COLO668 (cell line): Measurements from ENCODE around the gene ACVR2A.

ENCODE experiments used
- DNase-seq: peaks from one replicate; lab custom pipeline; 2025; ENCODE audit not compliant: unreplicated experiment; lab: John Stamatoyannopoulos, UW

The ACVR2A gene

DNA sequence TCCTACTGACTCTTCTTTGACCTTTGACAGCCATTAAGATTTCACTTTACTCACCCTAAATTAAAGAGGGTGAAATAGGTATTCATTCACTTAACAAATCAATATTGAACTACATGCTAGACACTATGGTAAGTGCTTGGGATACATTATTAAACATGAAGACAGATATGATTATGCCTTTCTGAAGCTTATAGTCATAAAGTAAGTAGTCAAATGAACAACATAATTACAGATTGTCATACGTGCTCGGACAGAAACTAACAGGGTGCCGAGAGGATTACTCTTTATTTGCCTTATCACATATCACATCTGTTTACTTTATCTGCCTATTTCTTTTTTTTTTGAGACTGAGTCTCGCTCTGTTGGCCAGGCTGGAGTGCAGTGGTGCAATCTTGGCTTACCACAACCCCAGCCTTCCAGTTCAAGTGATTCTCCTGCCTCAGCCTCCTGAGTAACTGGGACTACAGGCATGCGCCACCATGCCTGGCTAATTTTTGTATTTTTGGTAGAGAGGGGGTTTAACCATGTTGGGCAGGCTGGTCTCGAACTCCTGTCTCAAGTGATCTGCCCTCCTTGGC, 9.8 kb downstream of the ACVR2A start:
- no peak for DNase-seq

DNA sequence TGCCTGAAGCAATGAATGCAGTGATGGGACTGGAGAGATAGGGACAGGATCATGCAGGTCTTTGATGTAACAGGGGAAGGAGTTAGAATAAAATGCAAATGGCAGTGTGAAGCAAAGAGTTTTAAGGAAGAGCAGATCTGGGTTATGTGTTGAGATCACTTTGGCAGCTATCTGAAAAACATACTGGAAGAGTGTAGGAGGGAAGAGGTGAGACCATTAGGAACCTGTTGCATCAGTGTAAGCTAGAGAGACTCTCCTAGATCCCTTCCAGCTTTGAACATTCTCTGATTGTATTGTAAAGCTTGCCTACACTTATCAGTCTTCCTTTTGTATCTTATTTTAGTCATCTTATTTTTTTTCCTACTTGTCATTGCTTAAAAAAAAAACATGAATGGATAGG, 10.5 kb downstream of the ACVR2A start:
- DNase-seq: no peak

DNA sequence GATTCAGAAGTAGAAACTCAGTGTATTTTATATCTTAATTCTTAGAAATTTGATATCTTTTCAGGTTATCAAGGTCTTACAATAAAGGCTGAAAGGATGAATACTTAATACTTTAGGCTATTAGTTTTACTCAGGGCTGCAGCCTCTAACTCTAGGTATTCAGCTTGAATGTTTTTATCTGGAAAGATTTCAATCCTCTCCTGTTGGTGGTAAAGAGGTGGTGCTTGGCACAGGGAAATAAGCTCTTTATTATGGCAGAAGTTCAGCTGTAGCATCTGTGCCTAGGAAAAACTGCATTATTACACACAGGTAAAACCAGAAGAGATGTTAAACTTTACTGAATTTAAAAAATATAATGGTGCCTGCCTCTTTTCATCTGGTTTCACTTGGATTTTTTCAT, 11.1 kb downstream of the ACVR2A start:
- DNase-seq: no peak

DNA sequence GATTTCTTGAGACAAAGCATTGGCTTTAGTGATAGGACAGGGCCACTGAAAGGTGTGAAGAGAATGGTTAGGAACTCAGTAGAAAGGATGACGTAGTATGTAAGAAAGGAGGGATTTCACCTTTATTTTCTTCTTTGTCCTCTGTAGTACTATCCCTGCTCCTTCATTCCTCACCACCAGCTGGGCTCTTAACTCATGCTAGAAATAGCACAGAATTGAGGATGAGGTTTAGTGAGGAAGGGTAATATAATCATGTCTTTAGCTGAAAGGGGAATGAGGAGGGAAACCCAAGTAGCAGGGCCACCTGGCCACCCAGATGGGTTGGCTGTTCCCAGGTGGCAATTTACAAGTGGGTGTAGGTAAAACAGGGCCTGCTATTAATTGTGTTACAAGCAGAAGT, 15.2 kb downstream of the ACVR2A start:
- peak; percentile 15 for DNase-seq

DNA sequence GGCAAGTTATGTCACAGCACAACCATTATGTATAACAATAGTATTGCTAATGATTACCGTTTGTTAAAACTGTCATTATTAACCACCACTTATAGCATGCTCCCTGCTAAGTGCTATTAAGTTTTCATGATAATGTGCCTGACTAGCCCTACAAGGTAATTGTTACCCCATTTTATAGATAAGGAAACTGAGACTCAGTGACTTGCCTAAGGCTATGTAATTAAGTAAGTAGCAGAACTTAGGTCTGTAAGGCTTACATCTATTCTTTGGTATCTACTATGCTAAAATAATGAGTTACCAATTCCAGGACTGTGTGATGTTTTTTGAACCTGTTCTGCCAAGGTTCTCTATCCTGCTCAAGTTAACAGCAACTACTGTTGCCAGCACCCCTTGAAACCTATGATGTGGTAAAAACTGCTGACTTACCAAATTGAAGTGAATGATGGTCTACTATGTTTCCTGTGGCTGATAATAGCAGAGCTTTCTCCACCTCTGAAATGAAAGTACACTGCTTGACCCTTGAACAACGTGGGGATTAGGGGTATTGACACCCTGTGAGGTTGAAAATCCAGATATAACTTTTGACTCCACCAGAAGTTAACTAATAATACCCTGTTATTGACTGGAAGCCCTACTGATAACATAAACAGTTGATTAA, 18.2 kb downstream of the ACVR2A start:
- no peak for DNase-seq

DNA sequence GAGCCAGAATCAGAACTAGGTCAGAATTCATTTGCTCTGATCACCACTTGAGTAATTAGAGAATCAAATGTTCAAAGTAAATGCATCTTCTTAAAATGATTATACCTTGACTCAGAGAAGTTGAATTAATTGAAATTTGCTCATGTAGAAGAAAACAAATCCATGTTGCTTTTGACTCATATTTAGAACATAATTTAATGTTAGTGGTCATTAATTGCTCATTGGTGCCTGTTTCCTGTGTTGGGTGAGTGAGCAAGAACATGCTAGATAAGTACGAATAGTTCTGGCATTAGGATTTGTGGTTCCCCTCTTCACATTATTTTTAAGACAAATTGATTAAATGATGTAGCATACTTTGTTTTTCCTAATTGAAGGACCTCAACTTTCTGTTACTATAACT, 19.0 kb downstream of the ACVR2A start:
- DNase-seq: no peak

DNA sequence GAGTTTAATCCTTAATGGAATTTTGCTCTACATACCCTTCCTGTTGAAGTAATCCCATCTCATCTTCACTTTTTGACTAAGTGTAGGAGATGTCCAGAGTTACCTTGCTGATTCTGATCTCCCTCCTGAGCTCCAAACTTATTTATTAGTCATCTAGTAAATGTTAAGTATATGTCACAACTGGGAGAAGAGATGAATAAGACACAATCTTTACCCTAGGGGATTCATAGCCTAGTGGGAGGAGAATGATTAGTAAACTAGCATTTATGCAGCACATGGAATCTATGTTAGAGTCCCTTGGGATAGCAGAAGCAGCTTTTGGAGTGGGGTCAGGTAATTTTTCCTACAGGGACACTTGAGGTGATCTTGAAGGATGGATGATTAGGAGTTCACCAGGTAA, 20.7 kb downstream of the ACVR2A start:
- DNase-seq: no peak

DNA sequence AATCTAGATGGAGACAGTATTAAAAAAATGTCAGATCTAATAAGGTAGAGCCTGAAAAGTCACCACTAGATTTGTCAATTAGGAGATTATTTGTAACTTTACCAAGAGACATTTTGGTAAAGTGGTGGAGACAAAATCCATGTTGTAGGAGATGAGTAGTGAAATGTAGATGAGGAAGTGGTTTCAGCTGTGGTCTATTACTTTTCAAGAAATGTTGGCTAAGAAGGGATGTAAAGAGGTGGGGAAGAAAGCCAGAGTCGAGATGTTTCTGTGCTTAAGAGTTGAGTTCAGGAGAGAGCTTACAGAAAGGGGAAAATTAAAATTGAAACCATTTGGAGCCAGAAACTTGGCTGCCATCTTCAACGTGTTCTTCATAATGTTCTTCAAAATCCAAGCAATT, 22.2 kb downstream of the ACVR2A start:
- DNase-seq: no peak

DNA sequence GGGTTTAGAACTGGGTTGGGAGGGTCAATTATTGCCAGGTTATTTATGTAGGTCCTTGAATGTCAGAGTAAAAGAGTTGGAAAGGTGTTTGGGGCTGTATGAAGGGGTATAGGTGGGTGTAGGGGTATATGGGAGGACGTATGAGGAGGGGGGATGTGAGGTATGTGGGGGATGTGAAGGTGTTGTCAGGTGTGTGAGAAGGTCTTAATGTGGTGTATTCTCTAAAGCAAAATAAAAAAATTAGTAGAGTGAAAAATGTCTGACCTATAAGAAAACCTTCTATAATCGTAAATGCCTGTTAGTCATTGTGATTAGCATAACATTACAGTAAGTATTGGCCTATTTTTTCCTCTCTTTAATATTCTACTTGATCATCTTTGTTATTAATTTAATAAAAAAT, 25.1 kb downstream of the ACVR2A start:
- no peak for DNase-seq

DNA sequence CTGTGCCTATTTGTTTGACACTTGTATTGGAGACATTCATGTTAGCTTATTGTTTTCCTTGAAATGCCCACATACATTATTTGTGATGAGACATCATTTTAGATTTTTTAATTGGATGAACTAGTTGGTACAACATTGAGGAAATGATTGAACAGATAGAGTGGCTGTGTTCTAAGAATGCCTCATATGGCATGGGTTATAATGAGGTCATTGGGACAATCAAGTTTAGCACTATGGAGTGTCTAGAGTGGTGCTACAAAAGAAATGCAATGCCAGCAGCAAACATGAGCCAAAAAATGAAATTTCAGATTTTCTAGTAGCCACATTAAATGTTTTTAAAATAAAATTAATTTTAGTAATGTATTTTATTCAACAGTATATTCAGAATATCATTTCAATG, 28.1 kb downstream of the ACVR2A start:
- no peak for DNase-seq

DNA sequence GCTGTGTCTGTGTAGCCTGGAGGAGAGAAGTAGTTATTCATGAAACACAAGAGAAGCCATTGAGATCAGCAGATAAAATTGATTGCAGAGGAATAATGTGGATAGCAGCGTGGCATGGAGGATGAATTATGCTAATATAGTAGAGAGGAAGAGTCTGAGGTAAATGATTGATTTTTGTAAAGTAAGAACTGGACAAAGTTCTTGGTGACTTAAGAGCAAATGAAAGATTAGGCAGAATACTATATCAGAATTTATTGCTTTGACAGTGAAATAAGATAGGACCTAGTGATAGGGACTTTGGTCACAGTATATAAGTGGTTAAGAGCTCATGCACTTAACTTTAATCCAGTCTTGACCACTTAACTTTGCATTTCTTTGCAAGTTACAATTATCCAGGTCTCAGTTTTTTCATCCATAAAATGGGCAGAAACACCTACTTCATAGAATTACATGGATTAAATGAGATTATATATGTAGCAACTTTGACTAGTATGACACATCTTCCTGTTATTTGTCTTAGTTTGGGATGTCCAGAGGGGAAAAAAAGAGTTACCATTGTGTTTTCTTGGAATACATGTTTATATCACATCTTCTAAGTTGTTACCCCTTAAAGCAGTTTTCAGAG, 29.1 kb downstream of the ACVR2A start:
- DNase-seq: no peak

DNA sequence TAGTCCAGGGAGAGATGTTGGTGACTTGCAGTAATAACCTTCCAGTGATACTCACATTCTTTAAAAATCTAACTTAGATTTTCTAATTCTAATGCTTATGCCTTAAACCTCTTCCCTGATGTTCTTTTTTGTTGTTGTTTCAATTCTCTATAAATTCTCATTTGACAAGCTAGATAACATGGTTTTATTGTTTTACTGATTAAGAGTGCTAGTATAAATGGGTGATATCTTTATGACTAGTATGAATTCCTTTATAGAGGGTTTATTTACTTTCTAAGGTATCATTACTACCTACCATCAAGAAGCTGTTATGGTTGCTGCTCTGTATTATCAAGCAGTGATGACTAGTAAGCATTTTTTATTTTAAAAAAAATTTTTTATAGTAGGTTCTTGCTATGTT, 35.0 kb downstream of the ACVR2A start:
- DNase-seq: no peak

DNA sequence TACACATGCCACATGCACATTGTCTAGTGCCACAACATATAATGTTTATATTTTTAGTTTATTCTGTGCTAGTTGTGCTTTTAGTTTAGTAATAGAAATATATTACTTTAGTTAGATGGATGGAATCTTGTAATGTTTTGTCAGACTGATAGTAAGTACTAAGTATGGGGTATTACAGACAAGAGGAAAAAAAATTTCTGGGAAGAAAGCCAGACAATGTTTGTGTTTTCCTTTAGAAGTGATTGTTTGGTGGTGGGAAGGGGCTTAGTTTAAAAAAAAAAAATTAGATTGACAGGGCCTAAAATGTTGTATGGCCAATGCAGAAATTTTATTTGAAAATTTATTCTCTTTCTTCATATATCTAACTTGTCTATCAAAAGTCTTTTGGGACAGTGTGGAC, 37.8 kb downstream of the ACVR2A start:
- no peak for DNase-seq

DNA sequence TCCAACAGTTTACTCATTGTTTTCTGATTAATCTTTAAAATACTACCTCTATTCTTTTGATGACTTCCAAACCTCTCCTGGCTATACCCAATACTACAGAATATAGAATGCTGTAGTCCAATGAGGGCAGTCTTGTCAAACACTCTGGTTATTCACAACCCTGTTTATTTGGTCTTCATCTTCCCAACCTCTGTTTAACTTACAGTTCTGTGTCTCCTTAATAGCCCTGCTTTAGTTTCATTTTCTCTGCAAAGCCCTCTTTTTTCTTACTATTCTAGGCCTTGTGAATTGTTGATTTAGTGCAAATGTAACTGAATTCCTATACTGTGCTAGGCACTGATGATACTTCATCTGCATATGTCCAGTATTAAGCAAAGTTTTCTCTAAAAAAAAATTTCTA, 40.0 kb downstream of the ACVR2A start:
- DNase-seq: no peak

DNA sequence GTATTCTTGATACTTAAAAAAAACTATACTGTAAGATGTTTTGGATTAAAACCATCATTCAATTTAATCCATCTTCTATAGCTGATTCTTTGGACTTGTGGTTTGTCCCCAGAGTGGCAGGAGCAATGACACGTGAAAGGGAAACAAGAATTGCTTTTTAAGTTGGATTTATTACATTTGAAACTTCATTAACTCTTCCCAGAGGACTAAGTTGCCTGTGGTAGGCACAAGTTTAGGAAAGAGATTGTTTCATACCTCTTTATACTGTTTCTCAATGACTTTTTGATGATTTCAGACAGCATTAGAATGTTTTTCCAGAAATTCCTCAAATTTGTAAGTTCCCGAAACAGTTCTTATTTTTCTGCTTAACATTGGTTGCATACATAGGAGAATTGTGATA, 41.3 kb downstream of the ACVR2A start:
- DNase-seq: no peak

DNA sequence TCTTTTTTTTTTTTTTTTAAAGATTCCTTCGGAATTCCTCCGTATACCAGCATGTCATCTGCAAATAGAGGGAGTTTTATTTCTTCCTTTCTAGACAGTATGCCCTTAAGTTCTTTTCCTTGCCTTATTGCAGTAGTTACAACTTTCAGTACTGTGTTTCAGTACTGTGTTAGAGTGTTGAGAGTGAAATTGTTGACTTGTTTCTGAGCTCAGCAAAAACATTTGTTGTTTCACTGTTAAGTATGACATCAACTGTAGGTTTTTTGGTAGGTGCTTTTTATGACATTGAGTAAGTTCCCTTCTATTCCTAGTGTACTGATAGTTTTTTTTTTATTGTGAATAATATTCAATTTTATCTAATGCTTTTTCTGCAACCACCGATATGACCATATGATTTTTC, 43.9 kb downstream of the ACVR2A start:
- DNase-seq: no peak

DNA sequence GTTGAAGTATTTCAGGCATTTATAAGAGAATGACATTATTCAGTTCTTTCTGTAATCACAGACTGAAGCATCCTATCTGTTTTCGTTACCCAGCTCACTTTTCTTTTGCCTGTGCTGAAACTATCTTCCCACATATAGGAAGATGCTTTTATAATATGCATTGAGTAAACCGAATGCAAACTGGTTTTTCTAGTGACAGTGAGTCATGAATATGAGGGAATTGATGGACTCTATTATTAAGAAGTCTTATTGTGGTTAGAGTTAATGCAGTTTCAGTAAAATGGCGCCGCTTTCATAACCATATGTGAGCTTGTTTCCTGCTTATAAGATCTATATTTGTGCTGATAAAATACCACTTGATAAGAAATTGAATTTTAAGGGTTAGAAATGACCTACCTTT, 59.2 kb downstream of the ACVR2A start:
- no peak for DNase-seq

DNA sequence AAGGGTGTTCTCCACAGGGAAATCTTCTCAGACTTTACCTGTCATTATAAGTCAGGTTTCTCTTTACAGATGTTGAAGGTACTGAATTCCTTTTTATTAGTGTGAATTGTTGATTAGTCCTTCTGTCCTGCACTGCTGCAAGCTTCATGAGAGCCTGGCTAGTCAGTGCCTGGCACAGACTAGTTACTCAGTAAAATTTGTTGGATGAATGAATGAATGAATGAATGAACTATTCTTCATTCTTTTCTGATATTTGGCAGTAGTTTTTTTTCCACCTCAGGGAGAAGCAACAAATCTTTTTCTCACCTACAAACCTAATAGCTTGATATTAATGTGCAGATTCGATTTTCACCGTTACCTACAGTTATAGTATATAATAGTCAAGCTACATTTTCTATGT, 64.3 kb downstream of the ACVR2A start:
- no peak for DNase-seq

DNA sequence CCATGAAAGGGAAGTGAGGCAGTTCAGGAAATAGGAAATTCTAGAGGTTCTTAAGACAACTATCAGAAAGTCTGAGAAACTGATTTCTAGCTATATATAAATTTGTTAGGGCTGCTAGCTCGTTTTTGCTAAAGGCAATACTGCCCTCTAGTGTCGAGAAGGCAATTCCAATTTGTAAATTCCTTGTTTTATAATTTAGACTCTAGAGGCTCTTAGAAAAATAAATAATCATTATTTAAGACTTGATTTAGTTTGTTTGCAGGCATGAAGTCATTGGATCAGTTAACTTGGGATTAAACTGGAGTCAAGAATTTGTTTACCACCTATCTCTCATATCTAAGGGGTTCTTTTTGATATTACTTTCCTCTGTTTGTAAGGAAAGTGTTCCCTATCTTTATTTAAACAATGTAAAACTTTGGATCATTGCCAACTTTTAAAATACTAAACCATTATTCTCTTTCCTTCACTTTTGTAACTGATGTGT, 66.2 kb downstream of the ACVR2A start:
- peak; percentile 29 for DNase-seq

DNA sequence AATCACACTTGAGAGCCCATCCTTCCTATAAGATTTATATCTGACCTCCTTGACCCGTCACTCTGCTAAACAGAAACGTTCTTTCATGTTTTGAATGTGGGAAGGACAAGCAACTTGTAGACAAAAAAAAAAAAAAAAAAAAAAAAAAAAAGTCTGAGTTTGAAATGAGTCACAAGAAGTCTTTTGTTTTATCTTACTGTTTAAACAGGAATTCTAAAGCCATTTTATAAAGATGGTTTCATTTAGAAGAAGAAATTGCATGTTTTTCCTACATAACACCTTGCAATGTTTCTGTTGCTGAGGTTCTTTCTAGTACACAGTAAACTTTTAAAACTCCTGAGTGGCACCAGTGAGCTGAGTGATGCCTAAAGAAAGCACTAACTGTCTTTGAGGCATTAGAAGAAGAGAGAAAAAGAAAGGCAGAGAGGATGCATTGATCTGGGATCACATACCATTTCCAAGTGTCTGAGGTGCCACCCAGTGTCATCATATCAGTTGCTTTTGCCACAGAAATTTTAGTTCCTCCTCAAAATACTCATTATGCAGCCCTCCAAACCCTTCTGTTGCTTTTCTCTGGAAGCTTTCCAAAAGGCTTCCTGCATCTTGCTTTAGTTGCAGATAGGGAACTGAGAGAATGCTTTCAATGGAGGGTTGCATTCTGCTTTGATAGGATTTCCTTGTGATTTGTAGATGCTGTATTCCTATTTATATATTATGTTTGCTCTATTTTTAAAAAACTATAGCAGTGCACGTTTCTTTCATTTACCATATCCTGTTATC, 69.1 kb downstream of the ACVR2A start:
- DNase-seq: no peak

DNA sequence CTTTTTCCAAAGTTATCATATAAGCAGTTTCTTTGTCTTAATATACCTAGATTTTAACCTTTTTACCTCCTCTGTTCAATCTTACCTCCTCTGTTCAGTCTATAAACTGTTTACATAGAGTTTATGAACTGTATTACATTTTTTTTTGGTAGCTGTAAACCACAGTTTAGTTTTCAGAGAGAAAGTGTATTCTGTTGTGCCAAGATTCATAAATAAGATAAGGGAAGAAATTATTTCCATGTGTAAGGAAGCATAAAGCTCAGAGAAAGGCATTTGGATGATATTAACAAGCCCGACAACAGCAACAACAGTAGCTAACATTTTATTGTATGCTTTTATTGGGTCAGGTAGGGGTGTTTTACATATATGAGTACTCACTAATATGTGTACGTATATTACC, 71.2 kb downstream of the ACVR2A start:
- DNase-seq: no peak

DNA sequence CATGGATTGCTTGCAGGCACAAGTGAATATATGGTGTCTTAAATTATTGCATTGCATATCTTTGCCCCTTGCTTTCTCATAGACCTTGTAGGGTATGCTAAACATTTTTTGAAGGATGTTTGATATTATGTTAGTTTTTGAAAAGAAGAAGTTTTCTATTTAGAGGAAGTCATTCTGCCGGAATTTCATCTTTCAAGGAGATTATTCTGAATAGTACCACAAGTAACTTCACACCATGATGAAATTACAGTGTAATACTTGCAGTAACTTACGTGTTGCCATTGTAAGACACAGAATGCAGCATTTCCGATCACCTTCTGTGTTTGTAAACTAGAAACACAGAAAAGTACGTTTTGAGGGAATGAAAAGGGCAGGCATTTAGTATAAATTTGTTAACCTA, 71.9 kb downstream of the ACVR2A start:
- DNase-seq: no peak
